ENCODE measurements around the gene STK36.

The STK36 gene

GRCh38 chr2:218664653-218665052 is 7.2 kb upstream of the STK36 start:
- DNase-seq = no peak

- no peak for DNase-seq
Measured at GRCh38 chr2:218671097-218671653, 711 bp upstream of the STK36 start.

- DNase-seq = no peak
Measured at GRCh38 chr2:218679119-218679518, 7.2 kb downstream of the STK36 start.

- no peak for DNase-seq
Measured at GRCh38 chr2:218680061-218680460, 8.2 kb downstream of the STK36 start.

- peak; percentile 41 for DNase-seq
Measured at GRCh38 chr2:218687400-218688060, 15.6 kb downstream of the STK36 start.

GRCh38 chr2:218691234-218691633 is 19.3 kb downstream of the STK36 start:
- DNase-seq = no peak

GRCh38 chr2:218694405-218695145 is 22.7 kb downstream of the STK36 start:
- no peak for DNase-seq

- DNase-seq = no peak
Measured at GRCh38 chr2:218698885-218699284, 27.0 kb downstream of the STK36 start.

GRCh38 chr2:218701806-218702205 is 29.9 kb downstream of the STK36 start:
- no peak for DNase-seq

GRCh38 chr2:218703341-218703740 is 31.5 kb downstream of the STK36 start:
- DNase-seq = no peak

GRCh38 chr2:218708086-218708485 is 36.2 kb downstream of the STK36 start:
- no peak for DNase-seq

- no peak for DNase-seq
Measured at GRCh38 chr2:218709908-218710307, 38.0 kb downstream of the STK36 start.

- no peak for DNase-seq
Measured at GRCh38 chr2:218710334-218710686, 38.4 kb downstream of the STK36 start.

GRCh38 chr2:218710687-218711549 is 39.0 kb downstream of the STK36 start, which contains the start of gene TTLL4:
Gene TTLL4 (plus strand): TSS chr2:218710835. CDS start chr2:218737677, 26,842 bp downstream.
- peak; percentile 94 for DNase-seq

- no peak for DNase-seq
Measured at GRCh38 chr2:218711550-218711929, 39.7 kb downstream of the STK36 start.

- no peak for DNase-seq
Measured at GRCh38 chr2:218713922-218714321, 42.0 kb downstream of the STK36 start.

- no peak for DNase-seq
Measured at GRCh38 chr2:218716070-218716469, 44.2 kb downstream of the STK36 start.

GRCh38 chr2:218717262-218717661 is 45.4 kb downstream of the STK36 start:
- DNase-seq = no peak

- no peak for DNase-seq
Measured at GRCh38 chr2:218718058-218718457, 46.2 kb downstream of the STK36 start.

GRCh38 chr2:218719457-218719856 is 47.6 kb downstream of the STK36 start:
- no peak for DNase-seq

- DNase-seq = no peak
Measured at GRCh38 chr2:218720048-218721041, 48.5 kb downstream of the STK36 start.

- DNase-seq = no peak
Measured at GRCh38 chr2:218721488-218721887, 49.6 kb downstream of the STK36 start.

All from NCI-H146 (cell line).